ENCODE results near the gene KCTD21.

DNA sequence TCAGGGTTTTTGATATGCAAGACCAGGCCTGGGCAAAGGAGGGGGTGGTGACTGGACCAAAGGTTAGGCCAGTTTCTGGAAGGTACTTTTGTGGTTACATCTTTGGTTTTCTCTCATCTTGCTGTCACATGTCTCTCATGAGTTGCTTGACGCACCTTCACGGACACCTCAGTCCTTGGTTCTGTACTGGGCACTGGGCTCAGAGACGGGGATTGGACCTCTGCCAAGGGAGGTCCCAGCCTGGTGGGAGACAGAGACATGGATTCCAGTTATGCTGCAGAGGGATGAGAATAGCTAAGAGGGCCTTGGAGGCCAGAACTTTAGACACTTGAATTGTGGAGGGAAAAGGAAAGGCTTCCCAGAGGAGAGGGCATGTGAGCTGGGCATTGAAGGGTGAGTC lies 1.9 kb upstream of the KCTD21 start:
- TF ChIP-seq, protein P1, sequence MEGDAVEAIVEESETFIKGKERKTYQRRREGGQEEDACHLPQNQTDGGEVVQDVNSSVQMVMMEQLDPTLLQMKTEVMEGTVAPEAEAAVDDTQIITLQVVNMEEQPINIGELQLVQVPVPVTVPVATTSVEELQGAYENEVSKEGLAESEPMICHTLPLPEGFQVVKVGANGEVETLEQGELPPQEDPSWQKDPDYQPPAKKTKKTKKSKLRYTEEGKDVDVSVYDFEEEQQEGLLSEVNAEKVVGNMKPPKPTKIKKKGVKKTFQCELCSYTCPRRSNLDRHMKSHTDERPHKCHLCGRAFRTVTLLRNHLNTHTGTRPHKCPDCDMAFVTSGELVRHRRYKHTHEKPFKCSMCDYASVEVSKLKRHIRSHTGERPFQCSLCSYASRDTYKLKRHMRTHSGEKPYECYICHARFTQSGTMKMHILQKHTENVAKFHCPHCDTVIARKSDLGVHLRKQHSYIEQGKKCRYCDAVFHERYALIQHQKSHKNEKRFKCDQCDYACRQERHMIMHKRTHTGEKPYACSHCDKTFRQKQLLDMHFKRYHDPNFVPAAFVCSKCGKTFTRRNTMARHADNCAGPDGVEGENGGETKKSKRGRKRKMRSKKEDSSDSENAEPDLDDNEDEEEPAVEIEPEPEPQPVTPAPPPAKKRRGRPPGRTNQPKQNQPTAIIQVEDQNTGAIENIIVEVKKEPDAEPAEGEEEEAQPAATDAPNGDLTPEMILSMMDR (IDR thresholded peaks at IDR 0.05; ENCODE audit: low read length): no peak
- no peak for TF ChIP-seq EZH2 (optimal IDR thresholded peaks at IDR 0.05; ENCODE audit: low read depth, low read length)
